DND-41 (cell line): ENCODE results near the gene EXOC3.

Experiments used
- ATAC-seq: fragments of 200-7000 bp; cut with Tn5 transposase; 3 replicates; pipeline ENCODE4 v1.9.1; 2021; ENCODE audit warnings: low read depth; ENCODE audit not compliant: insufficient read depth
- DNase-seq: peaks from one replicate; pipeline ENCODE4 v3.0.0-alpha.2; 2020
- H2AFZ ChIP-seq: 2 replicates; pipeline ENCODE4 v1.6.0; 2012; ENCODE audit warnings: low read depth, low read length
- H3K27ac ChIP-seq: 2 replicates; pipeline ENCODE4 v1.5.1; 2012; ENCODE audit warnings: low read length, inconsistent platforms
- H3K27me3 ChIP-seq: fragments of 200-600 bp; sonication (generic); 2 replicates; pipeline ENCODE4 v1.6.0; 2012; ENCODE audit warnings: low read length, mild to moderate bottlenecking, inconsistent platforms; ENCODE audit not compliant: insufficient read depth, poor library complexity
- H3K36me3 ChIP-seq: 2 replicates; pipeline ENCODE4 v1.5.1; 2012; ENCODE audit warnings: low read length, inconsistent platforms; ENCODE audit not compliant: insufficient read depth
- H3K4me1 ChIP-seq: 2 replicates; pipeline ENCODE4 v1.5.1; 2012; ENCODE audit warnings: mild to moderate bottlenecking, low read length; ENCODE audit not compliant: insufficient read depth
- H3K4me2 ChIP-seq: 2 replicates; pipeline ENCODE4 v1.6.0; 2012; ENCODE audit warnings: mild to moderate bottlenecking, moderate library complexity, low read length, inconsistent platforms; ENCODE audit not compliant: insufficient read depth
- H3K4me3 ChIP-seq, 2 experiments: fragments of 200-600 bp in 1 of 2; shearing (Covaris generic) in 1 of 2; 2 replicates each; pipeline ENCODE4 v1.5.1; 2012 to 2016; ENCODE audit warnings: inconsistent platforms in 2 of 2, low read length in 2 of 2, mild to moderate bottlenecking in 2 of 2, low read depth in 1 of 2, moderate library complexity in 1 of 2
- H3K79me2 ChIP-seq: 2 replicates; pipeline ENCODE4 v1.6.0; 2012; ENCODE audit warnings: low read length, inconsistent platforms; ENCODE audit not compliant: insufficient read depth
- H3K9ac ChIP-seq: 2 replicates; pipeline ENCODE4 v1.6.0; 2012; ENCODE audit warnings: low read depth, mild to moderate bottlenecking, inconsistent platforms, low read length, moderate library complexity
- H3K9me3 ChIP-seq: 2 replicates; pipeline ENCODE4 v1.5.1; 2012; ENCODE audit warnings: low read length, moderate library complexity, mild to moderate bottlenecking, inconsistent platforms; ENCODE audit not compliant: insufficient read depth, severe bottlenecking
- H4K20me1 ChIP-seq: 2 replicates; pipeline ENCODE4 v1.6.0; 2012; ENCODE audit warnings: low read length; ENCODE audit not compliant: insufficient read depth
- CTCF ChIP-seq: IDR thresholded peaks from 2 replicates; pipeline ENCODE4 v1.5.1; 2012; ENCODE audit warnings: borderline replicate concordance, low read length, moderate library complexity, mild to moderate bottlenecking; ENCODE audit not compliant: poor library complexity, severe bottlenecking; ENCODE audit errors: extremely low read depth
- EZH2 ChIP-seq: IDR thresholded peaks from 3 replicates; pipeline ENCODE4 v1.6.1; 2012; ENCODE audit warnings: borderline replicate concordance, low read depth, mild to moderate bottlenecking, moderate library complexity, low read length, inconsistent platforms; ENCODE audit not compliant: severe bottlenecking

EXOC3 gene

GRCh38 chr5:432928-433791 lies 9.8 kb upstream of the EXOC3 start:
- no peak for ATAC-seq
- Histone ChIP-seq H3K9me3 (no peaks in the 10 kb centered on the region), H4K20me1 (no peaks in the 10 kb centered on the region), H3K4me1 (no peaks in the 10 kb centered on the region), H3K36me3 (no peaks in the 10 kb centered on the region), H2AFZ (no peak overlapping the region), H3K27ac (no peak overlapping the region), H3K4me3 (no peak overlapping the region), H3K27me3 (no peaks in the 10 kb centered on the region), H3K79me2 (no peaks in the 10 kb centered on the region), H3K4me2 (no peak overlapping the region), H3K9ac (no peak overlapping the region)
- TF ChIP-seq CTCF: no peak
- no peak for TF ChIP-seq EZH2
- DNase-seq: no peak

- no peak overlapping the region for H2AFZ ChIP-seq
- H3K79me2 ChIP-seq: no peaks in the 10 kb centered on the region
- no peaks in the 10 kb centered on the region for H3K4me1 ChIP-seq
- H3K9me3 ChIP-seq: no peaks in the 10 kb centered on the region
- no peak overlapping the region for H3K4me3 ChIP-seq
- no peak overlapping the region for H3K4me2 ChIP-seq
- no peaks in the 10 kb centered on the region for H4K20me1 ChIP-seq
- DNase-seq: no peak
- TF ChIP-seq EZH2 (no peak), CTCF (no peak)
- H3K27ac ChIP-seq: no peak overlapping the region
- H3K27me3 ChIP-seq: no peaks in the 10 kb centered on the region
- ATAC-seq: no peak
- no peak overlapping the region for H3K9ac ChIP-seq
- H3K36me3 ChIP-seq: no peaks in the 10 kb centered on the region
These were observed 9.1 kb upstream of the EXOC3 start for GRCh38 chr5:433836-434235.

GRCh38 chr5:434443-435146 lies 8.4 kb upstream of the EXOC3 start:
- ATAC-seq (no peak), DNase-seq (no peak)
- no peaks in the 10 kb centered on the region for H3K36me3 ChIP-seq
- no peak overlapping the region for H3K27ac ChIP-seq
- H3K4me1 ChIP-seq: no peaks in the 10 kb centered on the region
- H3K4me3 ChIP-seq: no peak overlapping the region
- H3K79me2 ChIP-seq: no peaks in the 10 kb centered on the region
- TF ChIP-seq CTCF: no peak
- TF ChIP-seq EZH2: no peak
- H4K20me1 ChIP-seq: no peaks in the 10 kb centered on the region
- no peaks in the 10 kb centered on the region for H3K27me3 ChIP-seq
- H3K9me3 ChIP-seq: no peaks in the 10 kb centered on the region
- no peak overlapping the region for H3K4me2 ChIP-seq
- H2AFZ ChIP-seq: no peak overlapping the region
- no peak overlapping the region for H3K9ac ChIP-seq
